ENCODE results near the gene SEPTIN10.

SEPTIN10 gene

GRCh38 chr2:109494351-109494750 is 119.4 kb downstream of the SEPTIN10 start:
- no peak for DNase-seq

- no peak for DNase-seq
These were observed 120.4 kb downstream of the SEPTIN10 start for GRCh38 chr2:109493176-109493935.
